OCI-LY3 (cell line): ENCODE measurements around the gene HYAL2.

Source experiments
- H2AFZ ChIP-seq: fragments of 200-600, 300-600 bp; shearing (Covaris generic); 2 replicates; pipeline ENCODE4 v1.6.0; 2014; ENCODE audit warnings: antibody characterized with exemption, low read depth, low read length
- H3K27ac ChIP-seq: fragments of 200-600, 300-600 bp; sonication (generic); 2 replicates; pipeline ENCODE4 v1.5.1; 2014; ENCODE audit warnings: mild to moderate bottlenecking, low read length, moderate library complexity, mixed read lengths
- H3K27me3 ChIP-seq: fragments of 200-600, 300-600 bp; sonication (generic); 2 replicates; pipeline ENCODE4 v1.6.1; 2014; ENCODE audit warnings: low read depth, low read length, mixed read lengths
- H3K36me3 ChIP-seq: fragments of 200-600, 300-600 bp; sonication (generic); replicated peaks from 2 replicates; pipeline ENCODE3; 2014; ENCODE audit warnings: low read depth, low read length, mixed read lengths
- H3K4me1 ChIP-seq: fragments of 300-600, 200-600 bp; sonication (generic); 2 replicates; pipeline ENCODE4 v1.6.1; 2014; ENCODE audit warnings: low read length, mixed read lengths
- H3K4me2 ChIP-seq: fragments of 200-600, 300-600 bp; sonication (generic); 2 replicates; pipeline ENCODE4 v1.6.1; 2014; ENCODE audit warnings: low read length, mixed read lengths
- H3K4me3 ChIP-seq: fragments of 300-600, 200-600 bp; sonication (generic); 2 replicates; pipeline ENCODE4 v1.5.1; 2014; ENCODE audit warnings: antibody characterized with exemption, mild to moderate bottlenecking, low read length, moderate library complexity
- H3K79me2 ChIP-seq: fragments of 300-600, 200-600 bp; shearing (Covaris generic); 2 replicates; pipeline ENCODE4 v1.6.1; 2014; ENCODE audit warnings: mild to moderate bottlenecking, low read length, mixed read lengths
- H3K9ac ChIP-seq: fragments of 300-600, 200-600 bp; shearing (Covaris generic); 2 replicates; pipeline ENCODE4 v1.6.0; 2014; ENCODE audit warnings: mild to moderate bottlenecking, low read length, moderate library complexity
- H3K9me3 ChIP-seq: fragments of 200-600, 300-600 bp; shearing (Covaris generic); 2 replicates; pipeline ENCODE4 v1.6.1; 2014; ENCODE audit warnings: low read length, mixed read lengths; ENCODE audit not compliant: insufficient read depth
- H4K20me1 ChIP-seq: fragments of 200-600, 300-600 bp; sonication (generic); 2 replicates; pipeline ENCODE4 v1.6.1; 2016; ENCODE audit warnings: low read length, mixed read lengths; ENCODE audit not compliant: insufficient read depth
- EZH2phosphoT487 ChIP-seq: fragments of 200-600 bp; shearing (Covaris generic); IDR thresholded peaks from 2 replicates; pipeline ENCODE4 v1.6.1; 2018; ENCODE audit warnings: antibody characterized with exemption, mixed run types, low read depth
- TF ChIP-seq, protein P1 (sequence below): fragments of 200-600, 300-600 bp; sonication (generic); IDR thresholded peaks from 2 replicates; pipeline ENCODE4 v1.5.1; 2014; ENCODE audit warnings: antibody characterized with exemption, low read length, low read depth

HYAL2 gene

GRCh38 chr3:50268276-50268675, 54.3 kb downstream of the HYAL2 start:
- no peak overlapping the region for H3K27ac ChIP-seq
- H2AFZ ChIP-seq = no peak overlapping the region
- peaks cover 7% of the 10 kb centered on the region; the same call in 1 of the 2 replicates for H3K4me1 ChIP-seq
- H3K79me2 ChIP-seq = no peaks in the 10 kb centered on the region
- no peaks in the 10 kb centered on the region for H4K20me1 ChIP-seq
- TF ChIP-seq, protein P1, sequence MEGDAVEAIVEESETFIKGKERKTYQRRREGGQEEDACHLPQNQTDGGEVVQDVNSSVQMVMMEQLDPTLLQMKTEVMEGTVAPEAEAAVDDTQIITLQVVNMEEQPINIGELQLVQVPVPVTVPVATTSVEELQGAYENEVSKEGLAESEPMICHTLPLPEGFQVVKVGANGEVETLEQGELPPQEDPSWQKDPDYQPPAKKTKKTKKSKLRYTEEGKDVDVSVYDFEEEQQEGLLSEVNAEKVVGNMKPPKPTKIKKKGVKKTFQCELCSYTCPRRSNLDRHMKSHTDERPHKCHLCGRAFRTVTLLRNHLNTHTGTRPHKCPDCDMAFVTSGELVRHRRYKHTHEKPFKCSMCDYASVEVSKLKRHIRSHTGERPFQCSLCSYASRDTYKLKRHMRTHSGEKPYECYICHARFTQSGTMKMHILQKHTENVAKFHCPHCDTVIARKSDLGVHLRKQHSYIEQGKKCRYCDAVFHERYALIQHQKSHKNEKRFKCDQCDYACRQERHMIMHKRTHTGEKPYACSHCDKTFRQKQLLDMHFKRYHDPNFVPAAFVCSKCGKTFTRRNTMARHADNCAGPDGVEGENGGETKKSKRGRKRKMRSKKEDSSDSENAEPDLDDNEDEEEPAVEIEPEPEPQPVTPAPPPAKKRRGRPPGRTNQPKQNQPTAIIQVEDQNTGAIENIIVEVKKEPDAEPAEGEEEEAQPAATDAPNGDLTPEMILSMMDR = no peak
- TF ChIP-seq EZH2phosphoT487 = no peak
- H3K36me3 ChIP-seq = no peaks in the 10 kb centered on the region
- peaks cover 26% of the 10 kb centered on the region for H3K27me3 ChIP-seq
- H3K4me2 ChIP-seq = no peak overlapping the region
- H3K9me3 ChIP-seq = no peaks in the 10 kb centered on the region
- H3K9ac ChIP-seq = no peak overlapping the region
- H3K4me3 ChIP-seq = no peak overlapping the region
